Neural cell (in vitro differentiated cells): ENCODE measurements around the gene MGAT5. TPM values are rescaled to one million over a fixed set of nuclear protein-coding genes. Genes with fewer than 3 reads are reported as not detected.

ENCODE experiments used
- H2AFZ ChIP-seq: fragments of 200-600, 300-800 bp; sonication (generic), shearing (Covaris generic); 2 replicates; pipeline ENCODE4 v1.6.0; 2014; ENCODE audit warnings: low read depth, mild to moderate bottlenecking, antibody characterized with exemption, low read length, moderate library complexity
- H3F3A ChIP-seq: fragments of 200-600 bp; shearing (Covaris generic); 2 replicates; pipeline ENCODE4 v1.6.1; 2016; ENCODE audit warnings: mild to moderate bottlenecking, moderate library complexity, mixed read lengths, antibody characterized with exemption, low read length; ENCODE audit not compliant: insufficient read depth, poor library complexity, severe bottlenecking
- H3K27ac ChIP-seq: fragments of 200-600, 300-800 bp; sonication (generic), shearing (Covaris generic); 2 replicates; pipeline ENCODE4 v1.5.1; 2014; ENCODE audit warnings: mild to moderate bottlenecking, low read length, moderate library complexity
- H3K27me3 ChIP-seq: fragments of 300-800, 200-600 bp; sonication (generic), shearing (Covaris generic); 2 replicates; pipeline ENCODE4 v1.6.0; 2014; ENCODE audit warnings: mild to moderate bottlenecking, low read depth, low read length, moderate library complexity; ENCODE audit not compliant: insufficient read depth
- H3K36me3 ChIP-seq: fragments of 300-800, 200-600 bp; sonication (generic), shearing (Covaris generic); 2 replicates; pipeline ENCODE4 v1.5.1; 2014; ENCODE audit warnings: mild to moderate bottlenecking, antibody characterized with exemption, low read length, moderate library complexity; ENCODE audit not compliant: insufficient read depth
- H3K4me2 ChIP-seq: fragments of 300-800, 200-600 bp; sonication (generic), shearing (Covaris generic); 2 replicates; pipeline ENCODE4 v1.6.0; 2014; ENCODE audit warnings: mild to moderate bottlenecking, low read length
- H3K4me3 ChIP-seq: fragments of 300-800, 200-600 bp; sonication (generic), shearing (Covaris generic); 2 replicates; pipeline ENCODE4 v1.5.1; 2014; ENCODE audit warnings: mild to moderate bottlenecking, low read length, moderate library complexity
- H3K79me2 ChIP-seq: fragments of 200-600 bp; shearing (Covaris generic); replicated peaks from 2 replicates; pipeline ENCODE4 v1.6.0; 2014; ENCODE audit warnings: mild to moderate bottlenecking, low read length, moderate library complexity; ENCODE audit not compliant: insufficient read depth
- H3K9ac ChIP-seq: fragments of 300-800, 200-600 bp; sonication (generic), shearing (Covaris generic); 2 replicates; pipeline ENCODE4 v1.6.1; 2016; ENCODE audit warnings: mild to moderate bottlenecking, low read length, mixed read lengths
- H3K9me2 ChIP-seq: fragments of 200-600 bp; shearing (Covaris generic); 2 replicates; pipeline ENCODE4 v1.6.1; 2016; ENCODE audit warnings: mild to moderate bottlenecking, low read length, mixed read lengths; ENCODE audit not compliant: insufficient read depth
- H3K9me3 ChIP-seq: fragments of 200-600, 300-800 bp; sonication (generic), shearing (Covaris generic); 2 replicates; pipeline ENCODE4 v1.6.1; 2016; ENCODE audit warnings: mild to moderate bottlenecking, mixed run types, low read length, moderate library complexity, mixed read lengths
- H4K20me1 ChIP-seq: fragments of 200-600 bp; shearing (Covaris generic); 2 replicates; pipeline ENCODE4 v1.6.1; 2016; ENCODE audit warnings: mild to moderate bottlenecking, mixed run types; ENCODE audit not compliant: insufficient read depth
- EP300 ChIP-seq: fragments of 450-650 bp; conservative IDR thresholded peaks from 2 replicates; pipeline ENCODE4 v1.6.1; 2014; ENCODE audit warnings: antibody characterized with exemption, mild to moderate bottlenecking, moderate library complexity; ENCODE audit not compliant: poor library complexity, severe bottlenecking
- EZH2 ChIP-seq: fragments of 200-600, 300-800 bp; shearing (Covaris generic), sonication (generic); IDR thresholded peaks from 2 replicates; pipeline ENCODE4 v1.6.1; 2014; ENCODE audit warnings: antibody characterized with exemption, low read length, borderline replicate concordance, mild to moderate bottlenecking; ENCODE audit not compliant: insufficient read depth, poor library complexity, severe bottlenecking
- MXI1 ChIP-seq: fragments of 450-650 bp; conservative IDR thresholded peaks from 2 replicates; pipeline ENCODE4 v1.6.1; 2014; ENCODE audit warnings: antibody characterized with exemption, mild to moderate bottlenecking; ENCODE audit not compliant: poor library complexity, severe bottlenecking
- POLR2AphosphoS5 ChIP-seq: IDR thresholded peaks from 2 replicates; pipeline ENCODE4 v1.6.1; 2012
- RAD21 ChIP-seq: fragments of 450-650 bp; conservative IDR thresholded peaks from 2 replicates; pipeline ENCODE4 v1.6.1; 2014; ENCODE audit warnings: antibody characterized with exemption, mild to moderate bottlenecking, moderate library complexity
- SMC3 ChIP-seq: fragments of 450-650 bp; conservative IDR thresholded peaks from 2 replicates; pipeline ENCODE4 v1.6.1; 2014; ENCODE audit warnings: antibody characterized with exemption, mild to moderate bottlenecking, moderate library complexity; ENCODE audit not compliant: poor library complexity
- TAF1 ChIP-seq: IDR thresholded peaks from 2 replicates; pipeline ENCODE4 v1.6.1; 2012; ENCODE audit warnings: low read depth
- polyA plus RNA-seq: library from polyadenylated mRNA; depleted of rRNA; stranded (reverse); fragments of >200 nt; gene quantifications from 2 replicates; pipeline ENCODE4 v1.2.3, GENCODE V29; 2014
- TF ChIP-seq, protein P1 (sequence below): fragments of 450-650 bp; IDR thresholded peaks from 2 replicates; pipeline ENCODE4 v1.5.1; 2014; ENCODE audit warnings: antibody characterized with exemption, mild to moderate bottlenecking, moderate library complexity; ENCODE audit not compliant: poor library complexity, severe bottlenecking
- TF ChIP-seq, protein P2 (sequence below): IDR thresholded peaks from 2 replicates; pipeline ENCODE4 v1.6.1; 2012; ENCODE audit warnings: borderline replicate concordance

The MGAT5 gene
- polyA plus RNA-seq, 1 donor from 2014 or later, result 40.9 TPM

DNA sequence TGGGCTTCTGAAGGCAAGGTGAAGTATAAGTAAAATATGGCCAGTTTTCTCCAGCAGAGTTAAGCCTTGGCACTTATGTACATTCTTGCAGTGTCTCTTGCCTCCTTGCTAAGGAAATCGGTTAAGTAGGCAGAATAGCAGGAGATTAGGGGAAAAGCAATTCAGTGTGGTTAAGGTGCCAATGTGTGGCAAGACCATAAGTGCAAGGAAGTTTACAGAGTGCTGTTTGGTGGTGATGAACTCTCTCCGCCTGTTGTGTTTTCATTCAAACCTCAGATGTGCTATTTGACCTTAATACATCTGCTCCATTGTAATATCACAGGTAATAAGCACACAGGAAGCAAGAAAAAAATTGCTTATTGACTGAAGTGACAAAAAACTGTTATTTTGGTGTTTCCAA, 156.1 kb downstream of the MGAT5 start:
- Histone ChIP-seq H3K4me2 (no peak overlapping the region), H3K9me2 (no peaks in the 10 kb centered on the region), H3K27me3 (no peaks in the 10 kb centered on the region), H3K4me3 (no peak overlapping the region), H2AFZ (no peak overlapping the region), H4K20me1 (no peaks in the 10 kb centered on the region), H3K9me3 (no peaks in the 10 kb centered on the region), H3K27ac (no peak overlapping the region), H3F3A (no peaks in the 10 kb centered on the region), H3K36me3 (no peaks in the 10 kb centered on the region), H3K79me2 (no peaks in the 10 kb centered on the region), H3K9ac (no peak overlapping the region)
- no peak for TF ChIP-seq EZH2
- TF ChIP-seq, protein P1, sequence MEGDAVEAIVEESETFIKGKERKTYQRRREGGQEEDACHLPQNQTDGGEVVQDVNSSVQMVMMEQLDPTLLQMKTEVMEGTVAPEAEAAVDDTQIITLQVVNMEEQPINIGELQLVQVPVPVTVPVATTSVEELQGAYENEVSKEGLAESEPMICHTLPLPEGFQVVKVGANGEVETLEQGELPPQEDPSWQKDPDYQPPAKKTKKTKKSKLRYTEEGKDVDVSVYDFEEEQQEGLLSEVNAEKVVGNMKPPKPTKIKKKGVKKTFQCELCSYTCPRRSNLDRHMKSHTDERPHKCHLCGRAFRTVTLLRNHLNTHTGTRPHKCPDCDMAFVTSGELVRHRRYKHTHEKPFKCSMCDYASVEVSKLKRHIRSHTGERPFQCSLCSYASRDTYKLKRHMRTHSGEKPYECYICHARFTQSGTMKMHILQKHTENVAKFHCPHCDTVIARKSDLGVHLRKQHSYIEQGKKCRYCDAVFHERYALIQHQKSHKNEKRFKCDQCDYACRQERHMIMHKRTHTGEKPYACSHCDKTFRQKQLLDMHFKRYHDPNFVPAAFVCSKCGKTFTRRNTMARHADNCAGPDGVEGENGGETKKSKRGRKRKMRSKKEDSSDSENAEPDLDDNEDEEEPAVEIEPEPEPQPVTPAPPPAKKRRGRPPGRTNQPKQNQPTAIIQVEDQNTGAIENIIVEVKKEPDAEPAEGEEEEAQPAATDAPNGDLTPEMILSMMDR, result no peak
- TF ChIP-seq SMC3, result no peak
- TF ChIP-seq MXI1, result no peak
- TF ChIP-seq, protein P2, sequence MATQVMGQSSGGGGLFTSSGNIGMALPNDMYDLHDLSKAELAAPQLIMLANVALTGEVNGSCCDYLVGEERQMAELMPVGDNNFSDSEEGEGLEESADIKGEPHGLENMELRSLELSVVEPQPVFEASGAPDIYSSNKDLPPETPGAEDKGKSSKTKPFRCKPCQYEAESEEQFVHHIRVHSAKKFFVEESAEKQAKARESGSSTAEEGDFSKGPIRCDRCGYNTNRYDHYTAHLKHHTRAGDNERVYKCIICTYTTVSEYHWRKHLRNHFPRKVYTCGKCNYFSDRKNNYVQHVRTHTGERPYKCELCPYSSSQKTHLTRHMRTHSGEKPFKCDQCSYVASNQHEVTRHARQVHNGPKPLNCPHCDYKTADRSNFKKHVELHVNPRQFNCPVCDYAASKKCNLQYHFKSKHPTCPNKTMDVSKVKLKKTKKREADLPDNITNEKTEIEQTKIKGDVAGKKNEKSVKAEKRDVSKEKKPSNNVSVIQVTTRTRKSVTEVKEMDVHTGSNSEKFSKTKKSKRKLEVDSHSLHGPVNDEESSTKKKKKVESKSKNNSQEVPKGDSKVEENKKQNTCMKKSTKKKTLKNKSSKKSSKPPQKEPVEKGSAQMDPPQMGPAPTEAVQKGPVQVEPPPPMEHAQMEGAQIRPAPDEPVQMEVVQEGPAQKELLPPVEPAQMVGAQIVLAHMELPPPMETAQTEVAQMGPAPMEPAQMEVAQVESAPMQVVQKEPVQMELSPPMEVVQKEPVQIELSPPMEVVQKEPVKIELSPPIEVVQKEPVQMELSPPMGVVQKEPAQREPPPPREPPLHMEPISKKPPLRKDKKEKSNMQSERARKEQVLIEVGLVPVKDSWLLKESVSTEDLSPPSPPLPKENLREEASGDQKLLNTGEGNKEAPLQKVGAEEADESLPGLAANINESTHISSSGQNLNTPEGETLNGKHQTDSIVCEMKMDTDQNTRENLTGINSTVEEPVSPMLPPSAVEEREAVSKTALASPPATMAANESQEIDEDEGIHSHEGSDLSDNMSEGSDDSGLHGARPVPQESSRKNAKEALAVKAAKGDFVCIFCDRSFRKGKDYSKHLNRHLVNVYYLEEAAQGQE, result no peak
- TF ChIP-seq POLR2AphosphoS5, result no peak
- TF ChIP-seq RAD21, result no peak
- no peak for TF ChIP-seq EP300
- TF ChIP-seq TAF1, result no peak

DNA sequence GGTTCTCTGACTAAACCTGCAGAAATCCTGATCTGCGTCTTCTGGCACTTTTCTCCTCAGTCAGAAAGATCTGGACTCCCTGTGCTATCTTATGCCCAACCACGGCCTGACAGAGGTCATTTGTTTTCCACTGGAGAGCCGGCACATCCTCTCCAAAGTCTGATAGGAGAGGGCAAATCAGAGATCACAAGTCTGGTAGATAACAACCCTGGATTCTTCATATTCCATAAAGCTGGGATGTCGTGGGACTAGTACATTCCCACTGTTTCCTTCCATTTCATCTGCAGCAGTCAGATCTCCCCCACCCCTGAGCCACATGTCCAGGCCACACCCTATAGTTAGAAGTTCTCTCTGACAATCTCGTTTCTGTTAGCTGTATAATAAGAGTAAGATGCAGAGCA, 157.0 kb downstream of the MGAT5 start:
- Histone ChIP-seq H3K9me2 (no peaks in the 10 kb centered on the region), H3K9me3 (no peaks in the 10 kb centered on the region), H3F3A (no peaks in the 10 kb centered on the region), H3K27me3 (no peaks in the 10 kb centered on the region), H3K79me2 (no peaks in the 10 kb centered on the region), H3K36me3 (no peaks in the 10 kb centered on the region), H3K4me2 (no peak overlapping the region), H3K4me3 (no peak overlapping the region), H4K20me1 (no peaks in the 10 kb centered on the region), H3K27ac (no peak overlapping the region), H2AFZ (no peak overlapping the region), H3K9ac (peak overlapping the region; percentile 52)
- TF ChIP-seq SMC3 (no peak), EZH2 (no peak), POLR2AphosphoS5 (no peak), TAF1 (no peak), EP300 (no peak)
- TF ChIP-seq, protein P1, result no peak
- TF ChIP-seq, protein P2, result no peak
